ENCODE results near the gene PRR14L.
"Not testable (repeated sequence)": the region's sequence is repeated elsewhere in the genome, so short reads cannot be mapped to it uniquely, and the experiment has no call there.

Gene PRR14L

DNA sequence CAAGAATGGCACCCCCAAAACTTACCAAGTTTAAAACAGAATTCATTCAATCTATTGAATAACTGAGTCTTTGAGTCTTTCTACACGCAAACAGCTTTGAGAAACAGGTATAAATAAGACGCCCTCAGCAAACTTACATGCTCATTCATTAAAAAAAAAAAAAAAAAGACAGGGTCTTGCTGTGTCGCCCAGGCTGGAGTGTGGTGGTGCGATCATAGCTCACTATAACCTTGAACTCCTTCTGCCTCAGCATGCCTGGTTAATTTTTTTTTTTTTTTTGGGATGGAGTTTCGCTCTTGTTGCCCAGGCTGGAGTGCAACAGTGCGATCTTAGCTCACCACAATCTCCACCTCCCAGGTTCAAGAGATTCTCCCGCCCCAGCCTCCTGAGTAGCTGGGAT, 6.1 kb downstream of the PRR14L start:
- TF ChIP-seq, protein P1, sequence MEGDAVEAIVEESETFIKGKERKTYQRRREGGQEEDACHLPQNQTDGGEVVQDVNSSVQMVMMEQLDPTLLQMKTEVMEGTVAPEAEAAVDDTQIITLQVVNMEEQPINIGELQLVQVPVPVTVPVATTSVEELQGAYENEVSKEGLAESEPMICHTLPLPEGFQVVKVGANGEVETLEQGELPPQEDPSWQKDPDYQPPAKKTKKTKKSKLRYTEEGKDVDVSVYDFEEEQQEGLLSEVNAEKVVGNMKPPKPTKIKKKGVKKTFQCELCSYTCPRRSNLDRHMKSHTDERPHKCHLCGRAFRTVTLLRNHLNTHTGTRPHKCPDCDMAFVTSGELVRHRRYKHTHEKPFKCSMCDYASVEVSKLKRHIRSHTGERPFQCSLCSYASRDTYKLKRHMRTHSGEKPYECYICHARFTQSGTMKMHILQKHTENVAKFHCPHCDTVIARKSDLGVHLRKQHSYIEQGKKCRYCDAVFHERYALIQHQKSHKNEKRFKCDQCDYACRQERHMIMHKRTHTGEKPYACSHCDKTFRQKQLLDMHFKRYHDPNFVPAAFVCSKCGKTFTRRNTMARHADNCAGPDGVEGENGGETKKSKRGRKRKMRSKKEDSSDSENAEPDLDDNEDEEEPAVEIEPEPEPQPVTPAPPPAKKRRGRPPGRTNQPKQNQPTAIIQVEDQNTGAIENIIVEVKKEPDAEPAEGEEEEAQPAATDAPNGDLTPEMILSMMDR (conservative IDR thresholded peaks at IDR 0.05; ENCODE audit: low read length) = no peak
- no peak for TF ChIP-seq EZH2phosphoT487 (IDR thresholded peaks at IDR 0.05; ENCODE audit: borderline replicate concordance)

DNA sequence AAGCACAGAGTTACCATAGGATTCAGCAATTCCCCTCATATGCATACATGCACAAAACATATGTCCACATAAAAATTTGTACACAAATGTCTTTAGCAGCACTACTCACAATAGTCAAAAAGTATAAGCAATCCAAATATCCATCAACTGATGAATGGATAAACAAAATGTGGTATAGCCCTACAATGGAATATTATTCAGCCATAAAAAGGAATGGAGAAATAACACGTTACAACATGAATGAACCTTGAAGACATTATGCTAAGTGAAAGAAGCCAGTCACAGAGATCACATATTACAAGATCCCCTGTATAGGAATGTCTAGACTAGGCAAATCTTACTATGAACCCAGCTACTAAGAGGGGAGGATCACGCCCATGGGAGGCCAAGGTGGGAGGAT, 7.2 kb downstream of the PRR14L start:
- Histone ChIP-seq H4K20me1 (ENCODE audit: insufficient read depth, low read length, poor library complexity, severe bottlenecking) (peaks cover 10% of the 10 kb centered on the region), H3K9me3 (ENCODE audit: insufficient read depth, low read depth, low read length) (no peaks in the 10 kb centered on the region), H3K27me3 (ENCODE audit: insufficient read depth, low read length, poor library complexity, severe bottlenecking) (no peaks in the 10 kb centered on the region), H3K9me2 (replicated peaks; ENCODE audit: low read depth, low read length) (no peaks in the 10 kb centered on the region), H3K4me3 (ENCODE audit: low read length, poor library complexity, severe bottlenecking) (no peak overlapping the region), H2AFZ (ENCODE audit: low read length) (no peak overlapping the region), H3K9ac (ENCODE audit: low read depth, low read length, poor library complexity, severe bottlenecking) (no peak overlapping the region), H3K79me2 (ENCODE audit: insufficient read depth, low read length) (peaks cover 54% of the 10 kb centered on the region), H3K36me3 (ENCODE audit: insufficient read depth, low read length) (peaks cover 7% of the 10 kb centered on the region; the same call in 1 of the 2 replicates), H3K4me2 (ENCODE audit: low read depth, low read length, poor library complexity, severe bottlenecking) (no peak overlapping the region), H3K4me1 (ENCODE audit: insufficient read depth, low read length, poor library complexity, severe bottlenecking) (peaks cover 7% of the 10 kb centered on the region), H3F3A (ENCODE audit: low read depth) (no peaks in the 10 kb centered on the region)
- TF ChIP-seq, protein P1 (conservative IDR thresholded peaks at IDR 0.05; ENCODE audit: low read length) = no peak
- no peak for TF ChIP-seq EZH2phosphoT487 (IDR thresholded peaks at IDR 0.05; ENCODE audit: borderline replicate concordance)

More for the DNA sequence above, 6.1 kb downstream of the PRR14L start:
- Histone ChIP-seq H3K9me3 (ENCODE audit: insufficient read depth, low read depth, low read length) (no peaks in the 10 kb centered on the region), H3F3A (ENCODE audit: low read depth) (no peaks in the 10 kb centered on the region), H4K20me1 (ENCODE audit: insufficient read depth, low read length, poor library complexity, severe bottlenecking) (peaks cover 21% of the 10 kb centered on the region), H3K36me3 (ENCODE audit: insufficient read depth, low read length) (peaks cover 4% of the 10 kb centered on the region; the same call in 1 of the 2 replicates), H3K27me3 (ENCODE audit: insufficient read depth, low read length, poor library complexity, severe bottlenecking) (no peaks in the 10 kb centered on the region), H3K9me2 (replicated peaks; ENCODE audit: low read depth, low read length) (no peaks in the 10 kb centered on the region), H3K4me3 (ENCODE audit: low read length, poor library complexity, severe bottlenecking) (no peak overlapping the region), H2AFZ (ENCODE audit: low read length) (no peak overlapping the region), H3K4me2 (ENCODE audit: low read depth, low read length, poor library complexity, severe bottlenecking) (no peak overlapping the region), H3K79me2 (ENCODE audit: insufficient read depth, low read length) (peaks cover 66% of the 10 kb centered on the region), H3K9ac (ENCODE audit: low read depth, low read length, poor library complexity, severe bottlenecking) (no peak overlapping the region), H3K4me1 (ENCODE audit: insufficient read depth, low read length, poor library complexity, severe bottlenecking) (peaks cover 18% of the 10 kb centered on the region)

DNA sequence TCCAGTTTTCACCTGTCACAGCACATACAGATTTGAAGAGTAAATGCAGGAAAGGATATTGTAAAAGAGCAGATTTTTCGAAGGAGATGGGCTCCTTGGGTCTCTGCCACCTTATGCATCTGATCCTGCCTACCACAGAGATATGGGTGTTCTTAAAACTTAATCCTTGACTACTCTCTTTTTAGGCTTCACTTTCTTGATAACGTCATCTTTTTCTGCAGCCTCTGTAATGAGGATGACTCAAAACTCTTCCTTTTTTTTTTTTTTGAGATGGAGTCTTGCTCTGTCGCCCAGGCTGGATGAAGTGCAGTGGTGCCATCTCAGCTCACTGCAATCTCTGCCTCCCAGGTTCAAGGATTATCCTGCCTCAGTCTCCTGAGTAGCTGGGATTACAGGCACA, 7.8 kb downstream of the PRR14L start:
- H3K27me3 ChIP-seq (ENCODE audit: insufficient read depth, low read length, poor library complexity, severe bottlenecking) = no peaks in the 10 kb centered on the region
- H3K79me2 ChIP-seq (ENCODE audit: insufficient read depth, low read length) = peaks cover 48% of the 10 kb centered on the region
- H3K9ac ChIP-seq (ENCODE audit: low read depth, low read length, poor library complexity, severe bottlenecking) = no peak overlapping the region
- no peaks in the 10 kb centered on the region for H3K9me3 ChIP-seq (ENCODE audit: insufficient read depth, low read depth, low read length)
- peaks cover 9% of the 10 kb centered on the region for H4K20me1 ChIP-seq (ENCODE audit: insufficient read depth, low read length, poor library complexity, severe bottlenecking)
- no peak overlapping the region for H2AFZ ChIP-seq (ENCODE audit: low read length)
- H3K4me3 ChIP-seq (ENCODE audit: low read length, poor library complexity, severe bottlenecking) = no peak overlapping the region
- no peaks in the 10 kb centered on the region for H3F3A ChIP-seq (ENCODE audit: low read depth)
- H3K36me3 ChIP-seq (ENCODE audit: insufficient read depth, low read length) = peaks cover 7% of the 10 kb centered on the region; the same call in 1 of the 2 replicates
- H3K4me2 ChIP-seq (ENCODE audit: low read depth, low read length, poor library complexity, severe bottlenecking) = no peak overlapping the region
- H3K4me1 ChIP-seq (ENCODE audit: insufficient read depth, low read length, poor library complexity, severe bottlenecking) = peaks cover 3% of the 10 kb centered on the region
- TF ChIP-seq EZH2phosphoT487 (IDR thresholded peaks at IDR 0.05; ENCODE audit: borderline replicate concordance) = no peak
- TF ChIP-seq, protein P1 (conservative IDR thresholded peaks at IDR 0.05; ENCODE audit: low read length) = no peak
- no peaks in the 10 kb centered on the region for H3K9me2 ChIP-seq (replicated peaks; ENCODE audit: low read depth, low read length)

DNA sequence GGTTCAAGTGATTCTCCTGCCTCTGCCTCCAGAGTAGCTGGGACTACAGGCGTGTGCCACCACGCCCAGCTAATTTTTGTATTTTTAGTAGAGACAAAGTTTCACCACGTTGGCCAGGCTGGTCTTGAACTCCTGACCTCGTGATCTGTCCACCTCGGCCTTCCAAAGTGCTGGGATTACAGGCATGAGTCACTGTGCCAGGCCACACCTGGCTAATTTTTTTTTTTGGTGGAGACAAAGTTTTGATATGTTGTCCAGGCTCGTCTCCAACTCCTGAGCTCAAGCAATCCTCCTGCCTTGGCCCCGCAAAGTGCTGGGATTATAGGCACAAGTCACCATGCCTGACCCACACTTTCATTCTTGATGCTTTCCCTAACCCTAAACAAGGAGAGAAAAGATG, 9.6 kb downstream of the PRR14L start:
- not testable (repeated sequence) for H2AFZ ChIP-seq (ENCODE audit: low read length); H3K4me3 ChIP-seq (ENCODE audit: low read length, poor library complexity, severe bottlenecking); H3K36me3 ChIP-seq (ENCODE audit: insufficient read depth, low read length); H4K20me1 ChIP-seq (ENCODE audit: insufficient read depth, low read length, poor library complexity, severe bottlenecking); H3K9ac ChIP-seq (ENCODE audit: low read depth, low read length, poor library complexity, severe bottlenecking); H3K9me3 ChIP-seq (ENCODE audit: insufficient read depth, low read depth, low read length); H3K27me3 ChIP-seq (ENCODE audit: insufficient read depth, low read length, poor library complexity, severe bottlenecking); H3K4me2 ChIP-seq (ENCODE audit: low read depth, low read length, poor library complexity, severe bottlenecking); H3K4me1 ChIP-seq (ENCODE audit: insufficient read depth, low read length, poor library complexity, severe bottlenecking); H3F3A ChIP-seq (ENCODE audit: low read depth); H3K9me2 ChIP-seq (replicated peaks; ENCODE audit: low read depth, low read length)
- H3K79me2 ChIP-seq (ENCODE audit: insufficient read depth, low read length) = peaks cover 44% of the 10 kb centered on the region

Data from Loucy (cell line).